ENCODE measurements around the gene SYTL3.

DNA sequence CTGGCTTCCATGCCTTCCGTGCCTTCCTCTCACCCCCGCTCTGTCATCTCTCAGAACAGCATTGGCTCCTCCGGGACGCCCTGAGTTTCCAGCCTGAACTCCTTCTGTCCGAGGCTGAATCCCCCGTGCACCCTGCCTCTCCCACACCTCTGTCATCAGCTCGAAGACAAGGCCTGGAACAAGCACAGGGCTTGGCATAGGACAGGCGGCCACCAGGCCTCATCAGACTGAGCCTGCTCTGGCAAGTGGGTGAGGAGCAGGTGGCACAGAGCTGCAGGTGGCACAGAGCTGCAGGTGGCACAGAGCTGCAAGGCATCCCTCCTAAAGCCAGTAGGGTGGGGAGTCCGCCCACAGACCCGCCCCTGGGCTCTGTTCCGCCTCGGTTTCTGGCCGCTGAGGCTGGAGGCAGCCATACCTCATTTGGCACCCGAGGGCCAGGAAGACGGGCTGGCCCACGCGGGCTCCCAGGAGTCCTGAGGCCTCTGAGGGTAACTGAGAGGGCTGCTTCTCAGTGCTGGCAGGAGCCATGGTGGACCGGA lies 109.2 kb downstream of the SYTL3 start:
- TF ChIP-seq EZH2phosphoT487 (IDR thresholded peaks at IDR 0.05; ENCODE audit: borderline replicate concordance, low read length) (no peak), CTCF (IDR thresholded peaks at IDR 0.05; ENCODE audit: low read depth, low read length, poor library complexity, severe bottlenecking) (no peak)

All from DOHH2 (cell line).